K562 (cell line): ENCODE measurements around the gene CC2D1A. TPM values are rescaled to one million over a fixed set of nuclear protein-coding genes. Genes with fewer than 3 reads are reported as not detected.
A peak's percentile ranks its signal among the peaks of the same experiment; 100 is the strongest.

Experiments
- ATAC-seq: fragments of 200-7000 bp; cut with Tn5 transposase; 3 replicates; pipeline ENCODE4 v1.9.1; 2020; ENCODE audit warnings: moderate library complexity
- BruUV-seq: library from RNA; stranded (reverse); fragments of 400-500 nt; replicated peaks from 2 replicates; lab custom pipeline; 2021; lab: Mats Ljungman, UMichigan
- CTCF ChIA-PET: fragments of 300-600 bp; formaldehyde crosslinking; extraction: SDS; loops from one replicate; lab custom pipeline; 2021; ENCODE audit warnings: low intra/inter-chr PET ratio; lab: Yijun Ruan, JAX
- POLR2A ChIA-PET: fragments of 300-600, 350-650 bp; sonication (Branson Sonifier 250); formaldehyde crosslinking; extraction: SDS; loops from one replicate; lab custom pipeline; 2021; ENCODE audit warnings: antibody characterized with exemption, inconsistent platforms; lab: Yijun Ruan, JAX
- DNase-seq, 4 experiments: peaks; one replicate each; pipeline versions ENCODE4 v3.0.0 to v3.0.0-alpha.2; 2011 to 2018; ENCODE audit warnings: low spot score in 3 of 4, mixed read lengths in 3 of 4; ENCODE audit errors: extremely low read depth in 1 of 4
- FAIRE-seq: peaks from 2 replicates; lab custom pipeline; 2011; peaks lifted over from hg19 to GRCh38; lab: Jason Lieb, UNC
- H2AFZ ChIP-seq: 2 replicates; pipeline ENCODE4 v1.6.0; 2011; ENCODE audit warnings: low read depth, low read length, control low read depth, inconsistent platforms
- H3K27ac ChIP-seq: fragments of 200-600 bp; 3 replicates; pipeline ENCODE4 v1.8.0; 2011; ENCODE audit warnings: low read depth, mild to moderate bottlenecking, control low read depth, inconsistent platforms, low read length, moderate library complexity, mixed read lengths; ENCODE audit errors: extremely low read depth
- H3K27me3 ChIP-seq, 2 experiments: fragments of 300-600 bp in 1 of 2; 2 replicates in 1 of 2; 3 replicates in 1 of 2; pipeline versions ENCODE4 v1.6.0 to v1.8.0; 2011; ENCODE audit warnings: inconsistent platforms in 2 of 2, low read length in 2 of 2, mild to moderate bottlenecking in 1 of 2, mixed read lengths in 1 of 2, moderate library complexity in 1 of 2; ENCODE audit not compliant: control insufficient read depth in 2 of 2, insufficient read depth in 2 of 2
- H3K36me3 ChIP-seq: fragments of 300-600 bp; 3 replicates; pipeline ENCODE4 v1.8.0; 2011; ENCODE audit warnings: mild to moderate bottlenecking, low read length, inconsistent platforms; ENCODE audit not compliant: control insufficient read depth, insufficient read depth
- H3K4me1 ChIP-seq, 2 experiments: fragments of 200-600 bp in 1 of 2; replicated peaks in 1 of 2; 2 replicates in 1 of 2; 3 replicates in 1 of 2; pipeline versions ENCODE4 v1.5.1 to v1.8.0; 2011; ENCODE audit warnings: inconsistent platforms in 2 of 2, low read length in 2 of 2, mild to moderate bottlenecking in 1 of 2, mixed read lengths in 1 of 2, moderate library complexity in 1 of 2; ENCODE audit not compliant: control insufficient read depth in 2 of 2, insufficient read depth in 2 of 2
- H3K4me2 ChIP-seq: 2 replicates; pipeline ENCODE4 v1.6.1; 2011; ENCODE audit warnings: low read length, control low read depth, inconsistent platforms, mixed read lengths; ENCODE audit not compliant: insufficient read depth
- H3K4me3 ChIP-seq: fragments of 200-600 bp; sonication (generic), shearing (Covaris generic); 2 replicates; pipeline ENCODE4 v1.5.1; 2016; ENCODE audit warnings: control low read depth, inconsistent platforms
- H3K79me2 ChIP-seq: fragments of 200-600 bp; 3 replicates; pipeline ENCODE4 v1.8.0; 2011; ENCODE audit warnings: low read length, inconsistent platforms; ENCODE audit not compliant: control insufficient read depth, insufficient read depth
- H3K9ac ChIP-seq, 2 experiments: 2 replicates each; pipeline versions ENCODE4 v1.6.0 to v1.6.1; 2011; ENCODE audit warnings: low read depth in 2 of 2, low read length in 2 of 2, control low read depth in 1 of 2, inconsistent platforms in 1 of 2, mild to moderate bottlenecking in 1 of 2, mixed read lengths in 1 of 2; ENCODE audit not compliant: insufficient read depth in 1 of 2
- H3K9me1 ChIP-seq: one replicate; pipeline ENCODE4 v1.6.0; 2011; ENCODE audit warnings: inconsistent platforms, mild to moderate bottlenecking, low read length, moderate library complexity; ENCODE audit not compliant: control insufficient read depth, insufficient read depth
- H3K9me3 ChIP-seq: replicated peaks from 2 replicates; pipeline ENCODE4 v1.5.1; 2011; ENCODE audit warnings: low read depth, low read length, inconsistent platforms; ENCODE audit not compliant: control insufficient read depth, insufficient read depth
- H4K20me1 ChIP-seq: replicated peaks from 2 replicates; pipeline ENCODE4 v1.6.1; 2011; ENCODE audit warnings: low read length, inconsistent platforms, mixed read lengths; ENCODE audit not compliant: control insufficient read depth, insufficient read depth
- ELF4 ChIP-seq: fragments of 450-650 bp; formaldehyde crosslinking; IDR thresholded peaks from 2 replicates; pipeline ENCODE4 v1.4.0; 2022; ENCODE audit warnings: missing genetic modification characterization
- EP300 ChIP-seq: IDR thresholded peaks from 2 replicates; pipeline ENCODE4 v1.6.1; 2012; ENCODE audit warnings: low read length, improper control_type of control experiment
- NCOA6 ChIP-seq: fragments of 450-650 bp; IDR thresholded peaks from 2 replicates; pipeline ENCODE4 v1.6.1; 2017; ENCODE audit warnings: mild to moderate bottlenecking
- NRF1 ChIP-seq, 2 experiments: fragments of 450-650 bp; IDR thresholded peaks in 1 of 2; conservative IDR thresholded peaks in 1 of 2; 2 replicates each; pipeline ENCODE4 v1.6.1; 2014; ENCODE audit warnings: mild to moderate bottlenecking in 2 of 2
- POLR2G ChIP-seq: fragments of 200-400 bp; formaldehyde crosslinking; IDR thresholded peaks from 2 replicates; pipeline ENCODE4 v1.6.1; 2017; ENCODE audit warnings: low read depth, mild to moderate bottlenecking, antibody characterized with exemption, low read length, moderate library complexity
- RBFOX2 ChIP-seq: fragments of 200-400 bp; formaldehyde crosslinking; IDR thresholded peaks from 2 replicates; pipeline ENCODE4 v1.6.1; 2017; ENCODE audit warnings: low read depth, mild to moderate bottlenecking, low read length, moderate library complexity
- YBX1 ChIP-seq: fragments of 450-650 bp; IDR thresholded peaks from 2 replicates; pipeline ENCODE4 v1.7.1; 2016; ENCODE audit warnings: mild to moderate bottlenecking
- WGBS: fragments of 100-300 bp; shearing (Covaris generic); methylation state at CpG from one replicate; pipeline ENCODE4 v1.1.6; 2016; ENCODE audit warnings: low coverage, mixed read lengths; ENCODE audit not compliant: insufficient coverage; ENCODE audit errors: missing lambda C conversion rate; 5-methylcytosine and 5-hydroxymethylcytosine counted together
- in situ Hi-C: fragments of 300-500 bp; cut with MboI; formaldehyde crosslinking; loops from 4 replicates; pipeline ENCODE4 v1.15.0; 2018; ENCODE audit warnings: inconsistent platforms, mixed read lengths
- intact Hi-C: fragments of 100-400 bp; cut with micrococcal nuclease; formaldehyde crosslinking; loops from 2 replicates; pipeline ENCODE4 v1.14.2; 2022
- polyA plus RNA-seq, 8 experiments: library from polyadenylated mRNA; depleted of rRNA in 4 of 8; stranded (reverse) in 5 of 8; unstranded in 3 of 8; fragments of >200 nt; fragmentation: Nextera tagmentation in 2 of 8; fragmentation: Illumina TruSeq in 1 of 8; extraction: Ambion mirVana in 2 of 8; extraction: Trizol in 1 of 8; gene quantifications; 2 replicates each; pipeline versions ENCODE4 v1.2.1 to v1.2.3, GENCODE V29; 2011 to 2014; ENCODE audit warnings: inconsistent platforms in 1 of 8, missing spikeins in 1 of 8
- total RNA-seq, 7 experiments: library from RNA; depleted of rRNA in 6 of 7; stranded (reverse); fragments of >200 nt in 6 of 7; fragmentation: Illumina TruSeq in 2 of 7; extraction: Trizol in 2 of 7; gene quantifications; 2 replicates each; pipeline versions ENCODE4 v1.2.1 to v1.2.3, GENCODE V29; 2011 to 2021; ENCODE audit warnings: low replicate concordance in 1 of 7

Gene CC2D1A
- total and polyA plus RNA-seq, 9 of the 15 experiments (the other 6 are each of a cell fraction or from before 2014, with no cell fraction given), result 0.32 to 31.0 (median 12.9) TPM

DNA sequence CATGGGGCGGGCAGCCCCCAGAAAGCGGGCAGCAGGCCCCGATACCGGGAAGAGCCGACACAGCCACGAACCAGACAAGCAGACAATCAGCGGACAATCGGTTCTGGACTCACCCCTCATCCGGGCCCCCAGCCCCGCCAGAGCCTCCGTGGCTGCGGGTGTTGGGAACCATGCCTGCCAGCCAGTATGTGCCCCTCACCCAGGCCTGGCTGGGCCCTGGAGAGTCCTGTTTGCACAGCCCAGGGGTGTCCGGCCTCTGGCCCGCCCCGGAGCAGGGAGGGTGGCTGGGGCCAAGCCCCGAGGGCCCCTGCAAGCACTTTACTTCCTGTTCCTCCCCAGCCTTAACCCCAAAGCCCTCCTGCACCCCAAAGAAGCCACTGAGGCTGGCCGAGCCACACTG is 24.4 kb downstream of the CC2D1A start:
- FAIRE-seq (no peak), DNase-seq (peak in 2 of 4 experiments; percentile 11 to 12), ATAC-seq (no peak)
- in situ Hi-C loops (no loop called here), intact Hi-C loops (no loop called here)
- Histone ChIP-seq H3K4me1 (peaks cover 0 to 37% of the 10 kb centered on the region in 2 experiments; a peak in 2 of 5 replicates), H3K4me2 (no peak overlapping the region), H3K27ac (no peak overlapping the region), H3K9me1 (peaks cover 4% of the 10 kb centered on the region), H3K9ac (0 out of 4 replicates have a peak overlapping the region, but pooled peaks of 1 of the 2 experiments have one; percentile 15), H3K9me3 (no peaks in the 10 kb centered on the region), H3K79me2 (no peaks in the 10 kb centered on the region), H3K27me3 (no peaks in the 10 kb centered on the region; a peak in 1 of 5 replicates), H2AFZ (no peak overlapping the region), H4K20me1 (no peaks in the 10 kb centered on the region), H3K4me3 (no peak overlapping the region), H3K36me3 (peaks cover 36% of the 10 kb centered on the region; the same call in 2 of the 3 replicates)
- peak; percentile 59; the same call in 1 of the 2 replicates for TF ChIP-seq POLR2G
- TF ChIP-seq YBX1, result no peak
- no peak for TF ChIP-seq NCOA6
- no peak for TF ChIP-seq ELF4 (CRISPR knock-in tag)
- TF ChIP-seq RBFOX2, result peak; percentile 33; the same call in 1 of the 2 replicates
- no peak for TF ChIP-seq EP300
- no peak for TF ChIP-seq NRF1 (conservative IDR thresholded peaks at IDR 0.05 in 1 of 2, IDR thresholded peaks at IDR 0.05 in 1 of 2)
- CTCF ChIA-PET, result no interaction called here
- POLR2A ChIA-PET, result interaction anchor here (1.0 to 1.4 kb wide), 2 partner anchors 11 to 14 kb away, joined by 4 to 9 read pairs; no protein-coding TSS in a partner anchor
- BruUV-seq, result TSS peak; percentile 69
- 88% methylated on average over 12 of the region's 17 CpGs for WGBS
